Measurements from ENCODE around the gene SUDS3. TPM values are rescaled to one million over a fixed set of nuclear protein-coding genes. Genes with fewer than 3 reads are reported as not detected.

SUDS3 gene
- total RNA-seq, 1 experiment from 2014 or later, result 42.8 TPM

- intact Hi-C loops (cut with micrococcal nuclease; ENCODE audit: unreplicated experiment), result no loop called here
- H3K9me3 ChIP-seq, result no peaks in the 10 kb centered on the region
- Mint-ChIP-seq H3K27me3 (ENCODE audit: insufficient read depth, unreplicated experiment) (peaks cover 3% of the 10 kb centered on the region), H3K4me1 (ENCODE audit: low read depth, unreplicated experiment) (no peaks in the 10 kb centered on the region), H3K9me3 (ENCODE audit: unreplicated experiment) (peaks cover 2% of the 10 kb centered on the region), H3K4me3 (ENCODE audit: unreplicated experiment) (no peak overlapping the region), H3K36me3 (ENCODE audit: insufficient read depth, unreplicated experiment) (no peaks in the 10 kb centered on the region), H3K27ac (ENCODE audit: unreplicated experiment) (no peak overlapping the region)
- BruUV-seq (replicated peaks), result no TSS peak
- DNase-seq, result no peak
- no peaks in the 10 kb centered on the region for H3K36me3 ChIP-seq (ENCODE audit: control insufficient read depth, insufficient read depth, low read length)
- no peak overlapping the region for H3K4me3 ChIP-seq (ENCODE audit: low read depth, low read length)
- H3K4me1 ChIP-seq, result no peaks in the 10 kb centered on the region
- no peak for TF ChIP-seq CTCF (IDR thresholded peaks at IDR 0.05; ENCODE audit: insufficient read depth in 1 of 2, low read depth in 1 of 2, low read length in 1 of 2, severe bottlenecking in 1 of 2, unreplicated experiment in 1 of 2)
- ChIA-PET CTCF (no interaction called here), POLR2A (no interaction called here)
- H3K27me3 ChIP-seq (replicated peaks; ENCODE audit: control insufficient read depth, insufficient read depth, low read length), result no peaks in the 10 kb centered on the region
Measured at GRCh38 chr12:118456741-118457140, 80.4 kb downstream of the SUDS3 start.

- Mint-ChIP-seq H3K4me1 (ENCODE audit: low read depth, unreplicated experiment) (no peaks in the 10 kb centered on the region), H3K36me3 (ENCODE audit: insufficient read depth, unreplicated experiment) (no peaks in the 10 kb centered on the region), H3K27ac (ENCODE audit: unreplicated experiment) (no peak overlapping the region), H3K9me3 (ENCODE audit: unreplicated experiment) (peaks cover 5% of the 10 kb centered on the region), H3K4me3 (ENCODE audit: unreplicated experiment) (no peak overlapping the region), H3K27me3 (ENCODE audit: insufficient read depth, unreplicated experiment) (peaks cover 3% of the 10 kb centered on the region)
- POLR2A ChIA-PET, result no interaction called here
- Histone ChIP-seq H3K36me3 (ENCODE audit: control insufficient read depth, insufficient read depth, low read length) (no peaks in the 10 kb centered on the region), H3K4me1 (no peaks in the 10 kb centered on the region), H3K9me3 (no peaks in the 10 kb centered on the region), H3K4me3 (ENCODE audit: low read depth, low read length) (no peak overlapping the region), H3K27me3 (replicated peaks; ENCODE audit: control insufficient read depth, insufficient read depth, low read length) (no peaks in the 10 kb centered on the region)
- TF ChIP-seq CTCF (IDR thresholded peaks at IDR 0.05; ENCODE audit: insufficient read depth in 1 of 2, low read depth in 1 of 2, low read length in 1 of 2, severe bottlenecking in 1 of 2, unreplicated experiment in 1 of 2), result no peak
- no TSS peak for BruUV-seq (replicated peaks)
- no peak for DNase-seq
- CTCF ChIA-PET, result interaction anchor here (0.5 kb wide), 1 partner anchor 9 kb away, joined by 4 read pairs; no protein-coding TSS in a partner anchor
- intact Hi-C loops (cut with micrococcal nuclease; ENCODE audit: unreplicated experiment), result no loop called here
Measured at GRCh38 chr12:118459110-118459509, 82.8 kb downstream of the SUDS3 start.

- CTCF ChIA-PET, result no interaction called here
Measured at GRCh38 chr12:118463677-118464076, 87.3 kb downstream of the SUDS3 start.

More at GRCh38 chr12:118463677-118464076, 87.3 kb downstream of the SUDS3 start:
- no peak for TF ChIP-seq CTCF (IDR thresholded peaks at IDR 0.05; ENCODE audit: insufficient read depth in 1 of 2, low read depth in 1 of 2, low read length in 1 of 2, severe bottlenecking in 1 of 2, unreplicated experiment in 1 of 2)
- intact Hi-C loops (cut with micrococcal nuclease; ENCODE audit: unreplicated experiment), result no loop called here
- H3K4me1 Mint-ChIP-seq (ENCODE audit: low read depth, unreplicated experiment), result no peaks in the 10 kb centered on the region
- H3K9me3 Mint-ChIP-seq (ENCODE audit: unreplicated experiment), result peaks cover 5% of the 10 kb centered on the region
- no peaks in the 10 kb centered on the region for H3K36me3 Mint-ChIP-seq (ENCODE audit: insufficient read depth, unreplicated experiment)
- H3K4me1 ChIP-seq, result no peaks in the 10 kb centered on the region
- H3K27me3 Mint-ChIP-seq (ENCODE audit: insufficient read depth, unreplicated experiment), result no peaks in the 10 kb centered on the region
- no peak for DNase-seq
- no peaks in the 10 kb centered on the region for H3K27me3 ChIP-seq (replicated peaks; ENCODE audit: control insufficient read depth, insufficient read depth, low read length)
- POLR2A ChIA-PET, result no interaction called here
- H3K4me3 ChIP-seq (ENCODE audit: low read depth, low read length), result no peak overlapping the region
- BruUV-seq (replicated peaks), result no TSS peak
- H3K9me3 ChIP-seq, result no peaks in the 10 kb centered on the region
- no peak overlapping the region for H3K27ac Mint-ChIP-seq (ENCODE audit: unreplicated experiment)
- no peak overlapping the region for H3K4me3 Mint-ChIP-seq (ENCODE audit: unreplicated experiment)
- H3K36me3 ChIP-seq (ENCODE audit: control insufficient read depth, insufficient read depth, low read length), result no peaks in the 10 kb centered on the region
